Colon (tissue), 2 donors: ENCODE measurements around the gene GOLT1A.

Experiments
- FAIRE-seq: peaks from 2 replicates; lab custom pipeline; 2012; peaks lifted over from hg19 to GRCh38; lab: Jason Lieb, UNC
- donor health status: control.
- donor health status: control.

Gene GOLT1A

DNA sequence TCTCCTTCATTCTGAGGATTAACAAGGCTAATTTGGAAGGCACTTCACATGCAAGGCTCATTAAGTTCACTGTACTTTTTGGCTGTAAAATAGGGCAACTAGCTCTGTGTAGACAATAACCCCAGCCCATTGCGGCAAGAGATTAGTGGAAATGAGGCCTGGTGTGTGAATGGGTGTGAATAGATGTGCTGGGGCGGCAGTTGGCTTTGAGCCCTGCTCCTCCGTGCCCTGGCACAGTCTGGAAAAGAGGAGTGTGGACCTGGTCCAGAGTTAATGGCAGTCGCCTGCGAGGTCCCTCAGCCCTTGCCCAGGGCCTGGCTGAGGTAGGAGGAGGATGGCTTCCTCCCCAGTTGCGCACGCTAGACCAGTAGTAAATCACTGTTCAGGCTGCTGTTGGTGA lies 22.3 kb downstream of the GOLT1A start:
- no peak for FAIRE-seq

DNA sequence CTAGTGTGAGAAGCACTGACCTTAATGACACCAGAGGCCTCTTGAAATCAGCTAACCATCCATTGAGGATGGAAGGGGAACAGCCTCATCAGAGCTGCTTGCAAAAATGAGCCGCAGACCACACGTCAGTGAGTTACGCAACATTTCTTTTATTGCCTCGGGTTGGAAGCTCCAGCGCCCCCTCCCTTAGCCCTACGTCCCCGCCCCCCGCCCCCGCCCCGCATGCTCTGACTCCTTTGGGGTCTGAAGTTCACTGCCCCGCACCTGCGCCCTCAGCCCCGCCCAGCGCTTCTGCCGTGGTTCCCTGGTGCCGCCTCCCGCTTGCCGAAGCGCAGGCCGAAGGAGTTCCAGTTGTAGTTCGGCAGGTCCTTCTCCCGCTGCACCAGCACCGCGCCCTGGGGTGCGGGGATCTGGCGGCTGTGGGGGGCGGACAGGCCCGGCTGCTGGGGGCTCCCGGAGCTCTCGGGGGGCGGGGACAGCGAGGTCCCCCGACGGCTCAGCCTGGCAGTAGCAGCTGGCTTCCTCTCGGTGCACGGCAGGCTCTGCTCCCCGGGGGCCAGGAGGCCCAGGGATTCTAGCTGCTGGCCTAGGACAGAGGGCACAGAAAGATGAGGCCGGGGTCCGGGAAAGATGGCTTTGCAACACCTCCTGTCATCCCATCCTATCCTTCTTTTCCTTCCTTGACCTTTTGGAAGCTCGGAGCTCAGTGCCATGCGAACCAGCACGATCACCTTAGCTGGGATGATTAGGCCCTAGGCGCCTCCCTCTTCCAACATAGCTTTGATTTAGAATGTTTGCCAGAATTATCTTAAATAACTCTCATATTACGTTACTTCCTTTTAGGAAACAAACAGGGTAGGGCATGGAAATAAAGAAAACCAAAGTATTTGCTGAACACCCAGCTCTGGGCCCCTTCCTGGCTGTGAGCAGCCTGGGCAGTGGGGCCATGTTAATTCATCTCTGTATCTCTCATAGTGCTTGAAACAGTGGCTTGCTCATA lies 23.3 kb downstream of the GOLT1A start:
- FAIRE-seq: no peak

DNA sequence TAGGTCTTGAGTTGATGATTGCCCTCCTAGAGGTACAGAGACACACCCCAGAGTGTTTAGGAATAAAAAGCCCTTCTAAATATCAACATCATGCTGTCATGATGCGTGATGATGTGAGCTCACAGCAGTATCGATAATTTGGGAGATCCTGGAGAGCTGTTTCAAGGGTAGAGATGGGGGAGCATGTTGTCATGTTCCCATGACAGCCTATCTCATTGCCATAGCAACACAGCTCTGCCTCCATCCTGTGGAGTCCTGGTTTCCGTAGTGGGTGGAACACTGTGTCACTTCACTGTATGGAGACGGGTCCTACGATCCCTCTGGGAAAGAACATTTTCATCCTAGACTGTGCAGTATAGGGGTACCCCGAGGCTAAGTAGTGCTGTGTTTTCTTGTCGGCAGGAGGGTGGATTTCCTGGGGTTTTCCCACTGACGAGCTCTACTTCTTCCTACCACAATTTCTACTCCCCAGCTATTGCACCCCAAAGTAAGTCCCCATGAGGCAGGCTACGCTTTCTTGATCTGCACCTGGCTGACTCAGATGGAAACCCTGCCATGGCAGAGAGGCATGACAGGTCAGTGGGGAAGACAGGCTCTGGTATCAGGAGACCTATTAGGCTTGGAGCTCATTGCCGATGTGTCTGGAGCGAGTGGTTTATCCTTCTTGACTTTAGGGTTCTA lies 24.7 kb downstream of the GOLT1A start:
- FAIRE-seq: no peak

DNA sequence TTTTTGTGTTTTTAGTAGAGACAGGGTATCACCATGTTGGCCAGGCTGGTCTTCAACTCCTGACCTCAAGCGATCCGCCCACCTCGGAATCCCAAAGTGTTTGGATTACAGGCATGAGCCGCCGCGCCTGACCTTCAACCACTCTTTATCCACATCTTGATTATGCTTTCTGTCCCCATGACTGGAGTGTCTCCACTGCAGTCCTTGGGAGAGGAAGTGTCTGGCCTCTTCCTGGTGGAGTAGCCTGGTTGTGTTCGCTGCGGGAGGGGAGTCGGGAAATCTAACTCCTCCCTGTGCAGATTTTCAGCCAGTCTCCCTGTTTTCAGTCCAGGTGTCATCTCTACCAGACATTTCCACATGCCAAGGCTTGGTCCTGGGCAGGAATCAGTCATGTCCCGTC lies 27.2 kb downstream of the GOLT1A start:
- FAIRE-seq: no peak

DNA sequence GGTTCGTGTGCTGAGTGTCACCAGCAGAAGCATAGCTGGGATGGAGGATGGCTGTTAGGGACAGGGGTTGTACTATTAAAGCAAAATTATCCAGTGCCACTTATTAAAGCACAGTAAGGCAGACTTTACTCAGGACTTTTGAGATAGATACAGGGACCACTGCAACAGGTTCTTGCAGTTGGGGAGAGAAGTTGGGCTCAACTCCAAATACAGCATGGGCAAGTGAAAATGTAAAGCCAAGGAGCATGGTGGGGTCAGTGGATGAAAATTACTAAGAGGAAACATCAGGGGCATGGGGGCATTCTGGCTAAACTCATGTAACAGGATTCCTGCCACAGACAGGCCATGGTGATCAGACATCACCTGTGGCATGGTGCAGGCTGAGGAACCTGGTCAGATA lies 32.7 kb downstream of the GOLT1A start:
- FAIRE-seq: no peak

DNA sequence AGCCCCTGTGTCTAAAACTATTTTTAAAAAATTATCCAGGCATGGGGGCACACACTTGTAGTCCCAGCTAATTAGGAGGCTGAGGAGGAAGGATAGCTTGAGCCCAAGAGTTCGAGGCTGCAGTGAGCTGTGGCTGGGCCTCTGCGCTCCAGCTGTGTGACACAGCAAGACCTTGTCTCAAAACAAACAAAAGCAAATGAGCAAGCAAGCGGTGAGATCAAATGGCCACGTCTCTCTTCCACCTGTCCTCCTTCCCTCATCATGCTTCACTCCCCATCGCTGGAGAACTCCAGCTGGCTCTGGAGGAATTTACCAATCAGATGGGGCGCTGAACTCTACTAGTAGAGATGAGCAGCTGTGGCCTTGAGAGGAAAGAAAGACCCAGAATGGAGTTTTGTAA lies 33.7 kb downstream of the GOLT1A start:
- FAIRE-seq: no peak

DNA sequence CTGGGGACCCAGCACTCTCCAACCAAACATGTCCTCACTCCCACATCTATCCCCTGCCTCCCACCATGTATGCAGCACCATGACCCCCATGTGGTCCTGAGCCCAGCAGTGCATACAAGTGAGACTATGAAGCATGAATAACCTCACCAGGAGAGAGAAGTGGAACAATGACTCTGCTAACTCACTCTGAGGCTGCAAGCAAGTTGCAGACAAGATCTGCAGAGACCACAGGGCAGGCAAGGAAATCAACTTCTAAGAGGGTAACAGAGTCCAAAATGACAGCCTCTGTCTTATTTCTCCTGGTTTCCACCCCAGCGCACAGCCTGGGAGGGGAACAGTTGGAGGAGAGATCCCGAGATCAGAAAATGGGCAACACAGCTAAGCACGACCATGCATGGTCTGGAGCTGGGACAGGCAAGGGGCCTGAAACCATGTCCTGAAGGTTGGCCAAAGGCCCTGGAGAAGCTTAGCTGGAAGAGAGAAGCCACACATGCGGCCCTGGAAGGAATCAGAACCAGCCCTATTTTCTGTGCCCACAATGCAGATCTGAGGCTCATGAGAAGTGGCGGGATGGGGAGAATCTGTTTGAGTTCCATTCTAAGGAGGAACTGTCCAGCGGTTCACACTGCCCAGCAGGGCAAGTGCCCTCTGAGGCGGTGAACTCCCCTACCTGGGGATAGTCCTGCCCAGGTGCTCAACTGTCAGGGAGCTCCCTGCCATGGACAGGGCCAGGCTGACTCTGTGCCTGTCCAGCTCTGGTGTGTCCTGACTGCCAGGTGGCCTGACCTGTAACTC lies 35.1 kb downstream of the GOLT1A start:
- no peak for FAIRE-seq

DNA sequence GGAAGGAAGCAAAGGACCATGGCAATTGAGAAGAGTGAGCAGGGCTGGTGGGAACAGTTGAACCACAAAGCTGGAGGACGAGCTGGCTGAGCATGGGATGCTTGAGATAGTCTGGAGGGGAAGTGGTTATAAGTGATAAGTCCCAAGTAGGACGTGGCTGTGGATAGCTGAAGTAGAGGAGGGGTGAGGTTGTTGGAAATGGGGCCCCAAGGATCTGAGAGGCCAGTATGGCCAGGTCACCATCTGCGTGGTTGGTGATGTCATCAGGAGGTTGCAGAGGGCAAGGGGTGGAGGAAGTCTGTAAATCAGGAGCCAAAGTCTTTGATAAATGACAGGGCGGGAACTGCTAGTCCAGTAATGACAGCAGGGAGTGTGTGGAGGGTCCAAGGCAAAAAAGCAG lies 36.7 kb downstream of the GOLT1A start:
- no peak for FAIRE-seq

DNA sequence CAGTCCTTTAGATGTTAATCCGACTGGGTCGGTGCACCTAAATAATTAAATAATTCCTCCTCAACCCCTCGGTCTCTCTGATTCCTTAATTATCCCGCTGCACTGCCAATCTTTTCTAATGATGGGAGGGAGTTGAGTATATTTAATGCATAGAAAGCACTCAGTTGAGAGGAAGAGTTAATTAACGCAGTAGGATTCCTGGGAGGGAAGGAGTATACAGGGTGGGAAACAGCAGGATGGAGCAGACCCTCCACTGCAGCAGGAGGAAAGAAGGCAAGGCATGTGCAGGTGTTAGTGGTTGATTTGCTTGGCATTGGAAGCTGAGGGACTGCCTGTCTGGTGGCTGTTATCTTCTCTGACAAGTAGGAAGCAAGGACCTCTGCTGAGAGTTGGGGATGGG lies 37.7 kb downstream of the GOLT1A start:
- FAIRE-seq: no peak

DNA sequence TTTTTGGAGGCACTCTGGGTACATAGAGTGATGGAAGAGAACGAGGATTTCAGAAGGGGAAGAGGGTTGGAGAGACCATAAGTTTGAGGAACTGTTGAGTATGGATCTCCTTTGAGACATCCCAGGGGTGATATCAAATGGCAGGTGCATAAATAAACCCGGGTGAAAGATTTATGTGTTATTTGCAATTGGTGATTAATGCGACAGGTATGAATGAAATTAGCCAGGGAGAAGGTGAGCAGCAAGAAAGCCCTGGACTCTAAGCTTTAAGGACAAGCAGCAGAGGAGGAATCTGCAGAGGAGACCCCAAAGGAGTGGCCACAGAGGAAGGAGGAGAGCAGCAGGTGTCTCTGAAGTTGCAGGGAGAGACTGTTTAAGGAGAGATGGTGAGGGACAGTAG lies 38.8 kb downstream of the GOLT1A start:
- FAIRE-seq: no peak

DNA sequence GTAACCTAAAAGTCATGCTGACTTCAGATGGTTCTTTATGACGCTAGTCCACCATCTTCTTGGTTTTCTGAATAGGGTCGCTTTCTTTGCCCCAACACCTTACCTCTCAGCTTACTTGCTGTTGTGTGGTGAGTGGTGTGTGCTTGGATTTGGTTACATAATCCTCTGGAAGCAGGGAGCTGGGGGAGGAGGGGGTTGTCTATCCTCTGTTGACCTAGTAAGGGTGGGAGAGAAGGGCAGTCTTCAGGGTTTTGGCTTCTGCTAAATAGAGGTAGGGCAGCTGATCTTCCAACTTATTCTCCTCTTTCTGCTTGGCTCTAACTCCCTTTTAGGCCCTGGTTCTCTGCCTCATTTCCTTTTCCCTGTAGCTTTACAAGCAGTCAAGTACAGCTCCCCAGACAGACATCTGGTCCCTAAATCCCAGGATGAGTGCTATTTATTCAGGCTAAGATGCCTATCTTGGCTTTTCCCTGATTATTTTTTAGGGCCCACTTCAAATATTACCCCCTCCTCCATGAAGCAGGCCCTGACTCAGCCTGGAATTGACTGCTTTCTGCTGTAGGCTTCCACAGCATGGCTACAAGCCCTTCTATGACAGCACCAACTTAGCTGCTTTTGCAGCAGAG lies 41.3 kb downstream of the GOLT1A start:
- FAIRE-seq: no peak

DNA sequence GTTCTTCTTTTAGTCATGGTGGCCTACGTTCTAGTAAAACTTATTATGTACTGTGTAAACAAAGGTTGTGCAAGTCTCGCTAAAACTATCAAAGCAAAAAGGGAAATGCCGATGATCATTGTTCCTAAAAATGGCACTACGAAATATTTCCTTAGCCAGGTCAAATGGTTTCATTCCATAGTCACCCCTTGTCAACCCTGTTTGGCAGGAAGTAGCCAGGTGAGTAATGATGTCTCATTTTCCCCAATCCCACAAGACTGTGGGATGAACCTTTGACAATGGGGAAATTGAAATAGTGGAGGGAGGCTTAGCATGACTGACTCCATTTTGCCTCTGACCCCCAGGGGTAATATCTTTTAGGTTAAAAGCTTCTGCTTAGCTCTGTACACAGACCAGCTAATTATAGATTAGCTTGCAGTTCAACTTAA lies 42.0 kb downstream of the GOLT1A start:
- no peak for FAIRE-seq

DNA sequence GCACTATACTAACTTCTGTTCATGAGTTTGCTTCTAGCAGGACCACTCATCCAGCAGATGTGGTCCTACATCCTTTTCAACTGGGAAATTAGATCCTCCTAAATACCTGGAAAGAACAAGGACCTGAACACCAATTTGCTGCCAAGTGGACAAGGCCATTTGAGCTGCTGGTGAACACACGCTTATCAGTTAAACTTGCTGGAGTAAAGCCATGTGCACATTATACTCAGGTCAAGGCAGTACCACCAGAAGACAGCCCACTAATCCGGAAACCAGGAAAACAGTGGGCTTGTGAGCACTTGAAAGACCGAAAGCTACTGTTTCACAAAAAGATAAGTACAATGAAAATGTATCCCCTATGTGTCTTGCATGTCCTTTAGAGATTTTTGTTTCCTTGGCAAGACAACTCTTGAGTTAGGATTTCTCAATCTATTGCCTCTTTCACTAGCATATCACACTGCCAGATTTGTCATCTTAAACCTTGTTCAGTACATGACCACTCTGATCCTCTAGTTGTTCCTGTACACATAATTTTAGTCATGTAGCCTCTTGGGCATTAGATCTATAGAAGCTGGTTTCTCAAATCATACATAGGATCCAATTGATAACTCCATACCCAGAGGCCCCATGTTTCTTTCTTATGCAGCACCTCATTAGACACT lies 43.2 kb downstream of the GOLT1A start:
- no peak for FAIRE-seq

DNA sequence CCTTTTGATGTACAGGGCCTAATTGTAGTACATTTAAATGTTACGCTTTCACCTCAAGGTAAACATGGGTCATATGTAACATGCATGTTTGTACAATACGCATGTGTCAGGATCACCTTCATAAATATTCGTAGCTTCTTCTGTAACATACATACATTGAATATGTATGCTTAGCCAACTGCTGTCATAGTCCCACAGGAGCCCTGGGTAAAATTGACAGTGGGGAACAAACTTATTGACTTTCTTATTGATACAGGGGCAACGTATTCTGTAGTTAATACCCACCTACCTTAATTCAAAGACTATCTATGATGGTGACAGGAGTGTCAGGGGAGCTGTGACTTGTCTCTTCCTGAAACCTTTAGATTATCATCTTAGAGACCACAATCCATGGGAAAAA lies 43.9 kb downstream of the GOLT1A start:
- no peak for FAIRE-seq

DNA sequence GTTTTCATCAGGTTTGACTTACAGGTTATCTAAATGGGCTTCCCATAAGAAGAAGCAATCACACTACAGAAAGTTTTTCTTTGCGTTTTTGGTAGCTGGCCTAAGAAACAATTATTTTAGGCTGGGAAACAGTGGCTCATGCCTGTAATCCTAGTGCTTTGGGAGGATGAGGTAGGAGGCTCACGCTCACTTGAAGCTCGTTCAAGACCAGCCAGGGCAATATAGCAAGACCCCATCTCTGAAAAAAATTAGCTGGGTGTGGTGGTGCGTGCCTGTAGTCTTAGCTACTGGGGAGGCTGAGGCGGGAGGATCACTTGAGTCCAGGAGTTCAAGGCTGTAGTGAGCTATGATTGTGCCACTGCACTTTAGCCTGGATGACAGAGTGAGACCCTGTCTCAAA lies 46.1 kb downstream of the GOLT1A start:
- no peak for FAIRE-seq

DNA sequence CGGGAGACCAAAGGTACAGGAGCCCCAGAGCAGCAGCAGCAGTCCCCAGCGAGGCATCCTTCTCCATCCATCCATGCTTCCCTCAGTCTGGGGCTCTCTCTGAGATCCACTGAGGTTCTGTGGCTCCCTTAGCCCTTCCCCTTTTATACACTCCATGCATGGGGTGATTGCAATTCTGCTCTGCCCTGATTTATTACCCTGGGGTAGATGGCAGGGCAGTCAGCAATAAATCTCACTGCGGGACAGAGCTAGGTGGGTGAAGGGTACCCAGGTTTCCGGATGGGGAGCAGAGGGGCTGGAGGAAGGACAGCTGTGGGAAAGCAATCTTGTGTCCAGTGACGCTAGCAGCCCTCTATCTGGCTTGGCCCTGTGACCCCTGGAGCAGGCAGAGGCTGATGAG lies 47.6 kb downstream of the GOLT1A start, which contains the start of gene REN:
TSS of gene REN (minus strand) at position 119 of the 400 bp plus-strand sequence. CDS start at position 75, 44 bp downstream.
- no peak for FAIRE-seq

DNA sequence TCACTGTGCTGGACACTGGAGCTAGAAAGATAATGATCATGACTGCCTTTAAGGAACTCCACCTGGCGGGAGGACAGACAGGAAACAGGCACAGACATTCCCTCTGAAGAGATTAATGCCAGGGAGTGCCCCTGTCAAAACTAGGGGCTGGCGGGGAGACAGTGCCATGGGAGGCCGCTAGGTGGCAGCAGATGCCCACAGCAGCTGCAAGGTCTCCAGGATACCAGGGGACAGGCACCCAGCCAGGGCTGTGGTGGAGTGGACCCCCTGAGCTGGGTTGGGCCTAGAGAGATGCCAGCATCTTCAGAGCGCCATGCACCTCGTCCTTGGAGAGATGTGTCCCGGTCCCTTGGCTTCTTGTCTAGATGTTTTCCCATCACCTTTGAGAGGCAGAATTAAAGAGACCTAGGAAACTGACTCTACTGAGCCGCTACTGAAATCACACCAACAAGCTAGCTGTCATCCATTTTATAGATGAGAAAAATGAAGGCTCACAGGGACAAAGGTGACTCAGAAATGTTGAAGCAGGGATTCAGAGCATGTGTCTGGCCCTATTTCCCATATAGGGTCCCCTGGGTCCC lies 51.2 kb downstream of the GOLT1A start:
- FAIRE-seq: no peak

DNA sequence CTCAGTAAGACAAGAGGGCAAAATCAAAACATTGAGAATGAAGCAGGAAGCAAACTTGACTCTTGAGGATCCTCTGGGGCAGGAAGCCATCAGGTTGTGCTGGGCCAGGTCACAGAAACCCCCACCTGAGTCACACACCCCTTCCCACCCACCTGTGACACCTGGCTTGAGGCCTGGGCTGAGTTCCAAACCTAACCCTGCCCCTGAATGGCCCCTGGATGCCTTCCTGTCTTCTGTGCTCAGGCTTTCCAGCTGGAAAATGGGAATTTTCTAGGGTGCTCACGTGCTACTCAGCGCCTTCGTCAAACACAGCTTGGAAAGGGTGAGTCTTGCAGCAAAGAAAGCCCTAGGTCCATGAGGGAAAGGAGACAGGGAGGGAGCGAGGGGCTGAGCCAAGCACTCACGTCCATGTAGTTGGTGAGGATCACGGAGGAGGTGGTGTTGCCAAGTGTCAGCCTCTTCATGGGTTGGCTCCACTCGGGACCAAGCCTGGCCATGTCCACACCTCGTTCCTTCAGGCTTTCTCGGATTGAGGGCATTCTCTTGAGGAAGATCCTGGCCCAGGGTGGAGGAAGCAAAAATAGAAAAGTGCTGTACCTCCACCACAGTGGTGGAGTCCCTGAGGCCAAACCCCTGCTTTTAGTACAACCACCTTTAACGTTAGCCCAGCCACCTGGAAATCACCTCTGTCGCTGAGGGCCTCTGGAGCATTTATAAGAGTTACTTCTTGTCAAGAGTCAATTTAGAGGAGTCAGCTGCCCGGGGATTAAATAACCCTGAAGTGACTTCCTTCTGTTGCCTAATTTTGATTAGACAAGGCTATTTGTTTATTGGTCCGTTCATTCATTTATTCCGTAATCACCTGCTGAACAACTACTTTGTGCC lies 51.9 kb downstream of the GOLT1A start:
- FAIRE-seq: no peak

DNA sequence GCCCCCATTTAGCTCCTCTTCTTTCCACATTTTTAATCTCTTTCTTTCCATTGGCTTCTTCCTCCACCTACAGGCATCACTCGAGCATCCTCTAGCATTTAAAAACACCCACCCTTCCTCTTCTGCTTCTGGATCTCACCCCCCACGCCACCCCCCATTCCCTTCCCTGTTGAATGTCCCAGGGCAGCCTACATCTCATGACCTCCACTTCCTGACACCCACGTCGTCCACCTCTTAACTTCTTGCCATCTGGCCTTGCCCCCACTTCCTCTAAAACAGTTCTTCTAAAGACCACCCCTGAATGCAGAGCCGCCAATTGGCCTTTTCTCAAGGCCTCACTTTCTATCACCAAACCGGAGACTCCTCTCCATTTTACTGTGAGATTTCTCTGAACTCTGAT lies 55.8 kb downstream of the GOLT1A start:
- FAIRE-seq: no peak

DNA sequence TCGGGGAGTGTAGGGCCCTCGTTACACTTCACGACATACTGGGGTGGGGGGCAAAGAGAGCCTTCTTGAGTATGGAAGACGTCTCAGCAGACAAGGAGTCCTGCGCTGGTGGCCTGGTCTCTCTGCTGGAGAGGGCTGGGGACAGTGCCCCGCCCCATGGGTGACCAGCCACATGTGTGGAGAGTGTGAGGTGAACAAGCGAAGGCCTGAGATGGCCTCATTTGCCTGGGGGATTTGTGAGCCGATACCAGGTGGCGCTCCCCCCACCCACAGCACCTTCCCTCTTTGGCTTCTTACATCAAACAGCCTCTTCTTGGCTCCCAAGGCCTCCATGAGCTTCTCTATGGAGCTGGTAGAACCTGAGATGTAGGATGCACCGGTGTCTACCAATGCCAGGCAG lies 57.9 kb downstream of the GOLT1A start:
- no peak for FAIRE-seq
